DOHH2 (cell line): Measurements from ENCODE around the gene OCIAD2.

Source experiments
- CTCF ChIP-seq: fragments of 200-600 bp; sonication (generic); IDR thresholded peaks from one replicate; pipeline ENCODE4 v1.5.1; 2014; ENCODE audit warnings: antibody characterized with exemption, mild to moderate bottlenecking, low read depth, low read length; ENCODE audit not compliant: poor library complexity, severe bottlenecking
- EZH2phosphoT487 ChIP-seq: fragments of 200-600 bp; sonication (generic); IDR thresholded peaks from 2 replicates; pipeline ENCODE4 v1.6.1; 2017; ENCODE audit warnings: borderline replicate concordance, mild to moderate bottlenecking, antibody characterized with exemption, low read length, moderate library complexity, mixed read lengths

- TF ChIP-seq CTCF (no peak), EZH2phosphoT487 (no peak)
These were observed 54.9 kb downstream of the OCIAD2 start for GRCh38 chr4:48851651-48852050.
